CD4-positive, alpha-beta memory T cell (primary cell): ENCODE data around the gene HIP1. TPM values are rescaled to one million over a fixed set of nuclear protein-coding genes. Genes with fewer than 3 reads are reported as not detected.

Source experiments
- CTCF ChIA-PET: fragments of 350-600 bp; sonication (Branson Sonifier 250); formaldehyde crosslinking; loops from one replicate; lab custom pipeline; 2021; ENCODE audit warnings: inconsistent platforms; ENCODE audit not compliant: partially characterized antibody; lab: Charles Lee
- POLR2A ChIA-PET: fragments of 350-600 bp; sonication (Branson Sonifier 250); formaldehyde crosslinking; loops from one replicate; lab custom pipeline; 2021; ENCODE audit not compliant: partially characterized antibody; lab: Charles Lee
- DNase-seq, 5 donors: peaks; one replicate each; pipeline versions ENCODE4 v3.0.0 to v3.0.0-alpha.2; 2020 to 2022; ENCODE audit warnings: mixed read lengths in 1 of 5
- H3K27ac ChIP-seq: one replicate; pipeline ENCODE4 v1.7.0; 2013; ENCODE audit warnings: low read depth, low read length
- H3K27me3 ChIP-seq: 2 replicates; pipeline ENCODE4 v1.7.0; 2013; ENCODE audit warnings: mild to moderate bottlenecking, low read length, moderate library complexity; ENCODE audit not compliant: insufficient read depth
- H3K36me3 ChIP-seq: 2 replicates; pipeline ENCODE4 v1.7.0; 2013; ENCODE audit warnings: mild to moderate bottlenecking, low read length, moderate library complexity; ENCODE audit not compliant: insufficient read depth
- H3K4me1 ChIP-seq: 2 replicates; pipeline ENCODE4 v1.7.0; 2013; ENCODE audit warnings: mild to moderate bottlenecking, low read length, moderate library complexity; ENCODE audit not compliant: insufficient read depth
- H3K4me3 ChIP-seq, 2 donors: one replicate each; pipeline ENCODE4 v1.7.0; 2013; ENCODE audit warnings: low read length in 2 of 2, mild to moderate bottlenecking in 1 of 2
- H3K9me3 ChIP-seq, 2 donors: one replicate each; pipeline ENCODE4 v1.7.0; 2013; ENCODE audit warnings: low read length in 2 of 2, control low read depth in 1 of 2; ENCODE audit not compliant: control insufficient read depth in 1 of 2
- H3K27ac Mint-ChIP-seq, 7 donors: one replicate each; pipeline ENCODE4 v1.8.0; 2020 to 2021; ENCODE audit warnings: mixed read lengths in 7 of 7, mild to moderate bottlenecking in 6 of 7, inconsistent platforms in 3 of 7, moderate library complexity in 3 of 7
- H3K27me3 Mint-ChIP-seq, 2 donors: one replicate each; pipeline ENCODE4 v1.8.0; 2020 to 2021; ENCODE audit warnings: mixed read lengths in 2 of 2
- H3K36me3 Mint-ChIP-seq, 2 donors: one replicate each; pipeline ENCODE4 v1.8.0; 2020 to 2021; ENCODE audit warnings: mixed read lengths in 2 of 2, inconsistent platforms in 1 of 2, mild to moderate bottlenecking in 1 of 2
- H3K4me1 Mint-ChIP-seq, 4 donors: one replicate each; pipeline ENCODE4 v1.8.0; 2020 to 2021; ENCODE audit warnings: mixed read lengths in 4 of 4, mild to moderate bottlenecking in 1 of 4
- H3K4me3 Mint-ChIP-seq, 8 donors: one replicate each; pipeline ENCODE4 v1.8.0; 2020 to 2021; ENCODE audit warnings: mixed read lengths in 8 of 8, mild to moderate bottlenecking in 7 of 8, moderate library complexity in 6 of 8, inconsistent platforms in 3 of 8
- H3K9me3 Mint-ChIP-seq, 8 donors: one replicate each; pipeline ENCODE4 v1.8.0; 2020 to 2021; ENCODE audit warnings: mixed read lengths in 8 of 8, mild to moderate bottlenecking in 5 of 8, inconsistent platforms in 3 of 8, moderate library complexity in 1 of 8
- intact Hi-C: fragments of 100-400 bp; cut with micrococcal nuclease; formaldehyde crosslinking; loops from one replicate; pipeline ENCODE4 v1.15.1; 2023
- polyA plus RNA-seq, 2 donors: library from polyadenylated mRNA; unstranded; fragments of 300-500 nt; fragmentation: Illumina TruSeq; gene quantifications; one replicate each; pipeline ENCODE4 v1.2.3, GENCODE V29; 2021
- total RNA-seq, 2 experiments: library from RNA; stranded (reverse); gene quantifications; one replicate each; pipeline ENCODE4 v1.2.3, GENCODE V29; 2021

Gene HIP1
- total and polyA plus RNA-seq, 4 experiments from 2014 or later, result 2.2 to 3.5 (median 3.1) TPM; not detected in 1

DNA sequence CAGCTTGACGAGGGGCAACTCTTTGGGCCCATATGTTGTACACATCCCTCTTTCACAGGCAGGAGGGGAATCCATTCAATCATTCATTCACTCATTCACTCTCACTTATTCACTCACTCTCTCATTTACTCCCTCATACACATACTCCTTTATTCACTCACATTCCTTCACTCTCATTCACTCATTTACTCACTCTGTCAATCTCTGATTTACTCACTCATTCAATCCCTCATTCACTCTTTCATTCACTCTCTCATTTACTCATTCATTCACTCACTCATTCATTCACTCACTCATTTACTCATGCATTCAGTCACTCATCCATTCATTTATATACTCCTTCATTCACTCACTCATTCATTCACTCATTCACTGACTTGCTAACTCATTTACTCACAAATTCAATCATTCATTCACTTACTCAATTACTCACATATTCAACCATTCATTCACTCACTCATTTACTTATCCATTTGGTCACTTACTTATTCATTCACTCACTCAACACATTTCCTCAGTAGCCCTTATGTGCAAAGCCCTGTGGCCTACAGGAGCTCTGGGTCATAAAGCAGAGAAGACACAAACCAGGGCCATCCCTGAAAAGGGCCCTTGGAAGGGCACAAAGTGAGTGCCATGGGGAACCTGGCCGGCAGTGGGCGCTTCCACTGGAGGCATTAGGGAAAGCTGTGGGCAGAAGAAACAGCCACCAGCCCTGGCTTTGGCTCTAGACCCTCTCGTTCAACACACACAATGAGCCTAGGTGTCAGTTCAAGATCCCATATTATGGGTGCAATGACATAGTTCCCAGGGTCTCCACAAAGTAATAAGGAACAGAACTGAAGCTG lies 26.0 kb downstream of the HIP1 start:
- Histone ChIP-seq H3K36me3 (no peaks in the 10 kb centered on the region), H3K27me3 (no peaks in the 10 kb centered on the region), H3K9me3 (no peaks in the 10 kb centered on the region), H3K27ac (no peak overlapping the region), H3K4me1 (no peaks in the 10 kb centered on the region), H3K4me3 (no peak overlapping the region)
- H3K27me3 Mint-ChIP-seq, result peaks cover 0 to 2% of the 10 kb centered on the region in 2 donors
- DNase-seq, result no peak
- H3K36me3 Mint-ChIP-seq, result peaks cover 3 to 25% of the 10 kb centered on the region in 2 donors
- H3K4me1 Mint-ChIP-seq, result peaks cover 0 to 5% (median 2%) of the 10 kb centered on the region in 4 donors
- intact Hi-C loops, result no loop called here
- no peak overlapping the region for H3K27ac Mint-ChIP-seq
- ChIA-PET POLR2A (no interaction called here), CTCF (interaction anchor here (0.7 kb wide), 1 partner anchor 19 kb away, joined by 3 read pairs; no protein-coding TSS in a partner anchor)
- no peak overlapping the region for H3K4me3 Mint-ChIP-seq
- peaks cover 0 to 36% (median 24%) of the 10 kb centered on the region in 8 donors for H3K9me3 Mint-ChIP-seq

DNA sequence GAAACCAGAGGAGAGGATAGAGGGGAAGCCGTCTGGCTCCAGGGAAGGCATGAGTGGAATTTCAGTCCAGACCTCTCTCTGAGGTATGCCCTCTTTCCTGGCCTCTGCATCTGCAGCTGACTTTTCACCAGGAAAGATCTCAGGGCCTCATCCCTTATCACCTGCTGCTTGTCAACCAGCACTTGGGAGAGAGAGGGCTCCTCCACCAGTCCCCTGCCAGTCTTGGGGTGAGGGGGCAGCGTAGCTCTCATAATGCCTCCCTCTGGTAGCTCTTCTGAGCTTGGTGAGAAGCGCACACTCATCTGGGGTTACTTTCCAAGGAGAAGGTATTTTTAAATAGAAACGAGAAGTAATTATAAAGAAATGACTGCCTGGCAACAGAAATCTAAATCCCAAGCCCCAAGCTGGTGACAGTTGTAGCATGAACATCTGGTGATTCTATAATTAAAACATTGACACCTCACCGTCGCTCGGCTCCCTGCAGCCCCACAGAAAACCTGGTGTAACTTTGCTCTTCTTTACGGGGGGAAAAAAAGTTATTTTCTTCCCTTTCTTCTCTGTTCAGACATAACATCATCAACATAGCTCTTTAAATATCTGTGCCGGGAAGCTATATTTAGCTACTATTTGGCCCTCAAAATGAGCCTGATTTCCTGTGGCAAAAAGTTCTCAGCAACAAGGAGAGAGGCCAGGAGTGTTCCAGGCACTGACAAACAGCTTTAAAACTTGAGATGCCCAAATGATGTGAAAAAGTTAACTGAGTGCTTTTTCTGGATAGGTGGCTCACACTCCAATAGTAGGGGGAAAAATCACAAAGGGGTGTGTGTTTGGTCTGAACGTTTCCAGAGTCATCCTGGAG lies 26.9 kb downstream of the HIP1 start:
- peaks cover 0 to 36% (median 25%) of the 10 kb centered on the region in 8 donors for H3K9me3 Mint-ChIP-seq
- no peaks in the 10 kb centered on the region for H3K4me1 ChIP-seq
- H3K9me3 ChIP-seq, result no peaks in the 10 kb centered on the region
- H3K27me3 ChIP-seq, result no peaks in the 10 kb centered on the region
- H3K27me3 Mint-ChIP-seq, result peaks cover 0 to 2% of the 10 kb centered on the region in 2 donors
- no peak for DNase-seq
- peaks cover 0 to 5% (median 2%) of the 10 kb centered on the region in 4 donors for H3K4me1 Mint-ChIP-seq
- H3K36me3 ChIP-seq, result no peaks in the 10 kb centered on the region
- H3K27ac ChIP-seq, result no peak overlapping the region
- no peak overlapping the region for H3K4me3 ChIP-seq
- no peak overlapping the region for H3K27ac Mint-ChIP-seq
- intact Hi-C loops, result no loop called here
- ChIA-PET CTCF (no interaction called here), POLR2A (no interaction called here)
- H3K4me3 Mint-ChIP-seq, result no peak overlapping the region
- peaks cover 3 to 21% of the 10 kb centered on the region in 2 donors for H3K36me3 Mint-ChIP-seq

GRCh38 chr7:75711076-75711475 lies 27.7 kb downstream of the HIP1 start:
- ChIA-PET CTCF (no interaction called here), POLR2A (no interaction called here)
- intact Hi-C loops, result no loop called here
- Mint-ChIP-seq H3K4me3 (no peak overlapping the region), H3K27me3 (peaks cover 0 to 2% of the 10 kb centered on the region in 2 donors), H3K27ac (no peak overlapping the region), H3K36me3 (peaks cover 3 to 21% of the 10 kb centered on the region in 2 donors), H3K9me3 (peaks cover 0 to 36% (median 25%) of the 10 kb centered on the region in 8 donors), H3K4me1 (peaks cover 0 to 5% (median 2%) of the 10 kb centered on the region in 4 donors)
- Histone ChIP-seq H3K4me3 (no peak overlapping the region), H3K4me1 (no peaks in the 10 kb centered on the region), H3K27me3 (no peaks in the 10 kb centered on the region), H3K9me3 (no peaks in the 10 kb centered on the region), H3K27ac (no peak overlapping the region), H3K36me3 (no peaks in the 10 kb centered on the region)
- no peak for DNase-seq

DNA sequence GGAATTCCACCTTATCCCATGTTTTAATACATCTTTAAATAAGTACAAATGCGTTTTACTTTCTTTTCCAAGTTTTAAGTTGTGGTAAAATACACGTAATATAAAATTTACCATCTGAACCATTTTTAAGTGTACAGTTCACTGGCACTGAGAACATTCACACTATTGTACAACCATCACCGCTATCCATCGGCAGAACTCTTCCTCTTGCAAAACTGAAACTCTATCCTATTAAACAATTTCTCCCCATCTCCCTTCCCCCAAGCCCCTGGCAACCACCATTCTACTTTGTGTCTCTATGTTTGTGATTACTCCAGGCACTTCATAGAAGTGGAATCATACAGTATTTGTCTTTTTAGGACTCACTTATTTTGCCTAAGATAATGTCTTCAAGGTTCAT lies 33.8 kb downstream of the HIP1 start:
- H3K9me3 Mint-ChIP-seq, result peaks cover 0 to 17% (median 11%) of the 10 kb centered on the region in 8 donors
- H3K9me3 ChIP-seq, result no peaks in the 10 kb centered on the region
- H3K36me3 Mint-ChIP-seq, result peaks cover 0 to 5% of the 10 kb centered on the region in 2 donors
- no peak overlapping the region for H3K27ac ChIP-seq
- H3K4me1 ChIP-seq, result no peaks in the 10 kb centered on the region
- H3K4me1 Mint-ChIP-seq, result no peaks in the 10 kb centered on the region
- no peaks in the 10 kb centered on the region for H3K27me3 Mint-ChIP-seq
- no peak overlapping the region for H3K4me3 Mint-ChIP-seq
- no peak overlapping the region for H3K4me3 ChIP-seq
- DNase-seq, result no peak
- intact Hi-C loops, result no loop called here
- POLR2A ChIA-PET, result no interaction called here
- CTCF ChIA-PET, result no interaction called here
- H3K27me3 ChIP-seq, result no peaks in the 10 kb centered on the region
- no peaks in the 10 kb centered on the region for H3K36me3 ChIP-seq
- peak overlapping the region in 1 of 7 donors; percentile 83 for H3K27ac Mint-ChIP-seq

DNA sequence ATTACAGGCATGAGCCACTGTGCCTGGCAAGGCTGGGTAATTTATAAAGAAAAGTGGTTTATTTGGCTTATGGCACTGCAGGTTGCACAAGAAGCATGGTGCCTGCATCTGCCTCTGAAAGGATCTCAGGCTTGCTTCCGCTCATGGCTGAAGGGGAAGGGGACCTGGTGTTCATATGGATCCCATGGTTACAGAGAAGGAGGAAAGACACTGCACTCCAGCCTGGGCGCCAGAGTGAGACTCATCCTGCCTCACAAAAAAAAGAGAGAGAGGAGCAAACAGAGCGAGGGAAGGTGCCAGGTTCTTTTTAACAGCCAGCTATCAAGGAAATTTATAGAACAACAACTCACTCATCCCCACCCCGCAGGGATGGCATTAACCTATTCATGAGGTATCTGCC lies 36.2 kb downstream of the HIP1 start:
- intact Hi-C loops, result no loop called here
- Histone ChIP-seq H3K4me3 (no peak overlapping the region), H3K27ac (no peak overlapping the region), H3K36me3 (no peaks in the 10 kb centered on the region), H3K27me3 (no peaks in the 10 kb centered on the region), H3K4me1 (no peaks in the 10 kb centered on the region), H3K9me3 (no peaks in the 10 kb centered on the region)
- H3K27ac Mint-ChIP-seq, result peak overlapping the region in 2 of 7 donors; percentile 48 to 54
- H3K4me1 Mint-ChIP-seq, result no peaks in the 10 kb centered on the region
- H3K36me3 Mint-ChIP-seq, result no peaks in the 10 kb centered on the region
- H3K27me3 Mint-ChIP-seq, result no peaks in the 10 kb centered on the region
- ChIA-PET CTCF (no interaction called here), POLR2A (no interaction called here)
- DNase-seq, result no peak
- peaks cover 0 to 2% (median 0%) of the 10 kb centered on the region in 8 donors for H3K9me3 Mint-ChIP-seq
- no peak overlapping the region for H3K4me3 Mint-ChIP-seq

- no peak overlapping the region for H3K27ac Mint-ChIP-seq
- POLR2A ChIA-PET, result no interaction called here
- no peak overlapping the region for H3K27ac ChIP-seq
- no peaks in the 10 kb centered on the region for H3K36me3 Mint-ChIP-seq
- no peak for DNase-seq
- no peaks in the 10 kb centered on the region for H3K27me3 Mint-ChIP-seq
- no peak overlapping the region for H3K4me3 ChIP-seq
- H3K36me3 ChIP-seq, result no peaks in the 10 kb centered on the region
- no peaks in the 10 kb centered on the region for H3K4me1 ChIP-seq
- H3K4me3 Mint-ChIP-seq, result no peak overlapping the region
- no peaks in the 10 kb centered on the region for H3K9me3 Mint-ChIP-seq
- no peaks in the 10 kb centered on the region for H3K9me3 ChIP-seq
- intact Hi-C loops, result no loop called here
- H3K4me1 Mint-ChIP-seq, result no peaks in the 10 kb centered on the region
- H3K27me3 ChIP-seq, result no peaks in the 10 kb centered on the region
- CTCF ChIA-PET, result no interaction called here
Measured at GRCh38 chr7:75699993-75700392, 38.7 kb downstream of the HIP1 start.

GRCh38 chr7:75698358-75698757 lies 40.4 kb downstream of the HIP1 start:
- H3K27ac ChIP-seq, result no peak overlapping the region
- no peak overlapping the region for H3K4me3 Mint-ChIP-seq
- POLR2A ChIA-PET, result no interaction called here
- H3K4me3 ChIP-seq, result no peak overlapping the region
- no peak overlapping the region for H3K27ac Mint-ChIP-seq
- no peaks in the 10 kb centered on the region for H3K9me3 ChIP-seq
- H3K4me1 Mint-ChIP-seq, result no peaks in the 10 kb centered on the region
- H3K36me3 ChIP-seq, result no peaks in the 10 kb centered on the region
- intact Hi-C loops, result no loop called here
- H3K27me3 Mint-ChIP-seq, result no peaks in the 10 kb centered on the region
- peaks cover 0 to 3% of the 10 kb centered on the region in 2 donors for H3K36me3 Mint-ChIP-seq
- no peaks in the 10 kb centered on the region for H3K9me3 Mint-ChIP-seq
- no peaks in the 10 kb centered on the region for H3K27me3 ChIP-seq
- CTCF ChIA-PET, result no interaction called here
- no peaks in the 10 kb centered on the region for H3K4me1 ChIP-seq
- no peak for DNase-seq
